H1 (cell line): ENCODE results near the gene FAM83F. TPM values are rescaled to one million over a fixed set of nuclear protein-coding genes. Genes with fewer than 3 reads are reported as not detected.

Experiments
- CREB1 ChIP-seq: IDR thresholded peaks from 2 replicates; pipeline ENCODE4 v1.6.1; 2012; ENCODE audit warnings: inconsistent platforms
- POLR2AphosphoS5 ChIP-seq: IDR thresholded peaks from 2 replicates; pipeline ENCODE4 v1.6.1; 2011; ENCODE audit warnings: low read depth, low read length
- SP1 ChIP-seq: IDR thresholded peaks from 2 replicates; pipeline ENCODE4 v1.6.1; 2011; ENCODE audit warnings: low read depth, low read length
- polyA plus RNA-seq, 7 experiments: library from polyadenylated mRNA; depleted of rRNA in 3 of 7; stranded (reverse) in 5 of 7; unstranded in 2 of 7; fragments of >200 nt in 5 of 7; fragments of 200-250 nt in 2 of 7; gene quantifications; 1 replicate in 5 of 7; 2 replicates in 1 of 7; 4 replicates in 1 of 7; pipeline versions ENCODE4 v1.2.1 to v1.2.3, GENCODE V29; 2011 to 2013; ENCODE audit warnings: missing spikeins in 2 of 7, mixed read lengths in 2 of 7
- total RNA-seq: library from RNA; stranded (reverse); fragmentation: NEBNext Ultra II Directional; extraction: Animal tissue kit (Norgen Biotek cat#: 25700); gene quantifications from 2 replicates; pipeline ENCODE4 v1.2.1, GENCODE V29; 2021

The FAM83F gene
- total and polyA plus RNA-seq, 2 of the 8 experiments (the other 6 are each of a cell fraction or from before 2014, with no cell fraction given) = 8.6 to 18.9 TPM

DNA sequence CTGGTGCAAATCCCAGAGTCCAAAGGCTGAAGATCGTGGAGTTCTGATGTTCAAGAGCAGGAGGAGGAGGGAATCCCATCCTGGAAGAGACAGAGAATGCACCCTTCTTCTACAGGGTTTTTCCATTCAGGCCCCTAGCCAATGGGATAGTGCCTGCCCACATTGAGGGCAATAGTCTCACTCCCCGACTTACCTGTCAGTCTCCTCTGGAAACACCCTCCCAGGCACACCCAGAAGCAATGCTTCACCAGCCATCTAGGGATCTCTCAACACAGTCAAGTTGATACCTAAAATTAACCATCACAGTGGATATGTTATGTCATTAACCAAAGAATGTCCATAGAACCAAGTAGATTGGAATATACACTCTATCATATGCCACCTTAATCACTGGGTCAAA lies 72.9 kb downstream of the FAM83F start (continued):
- no peak for TF ChIP-seq SP1
- TF ChIP-seq POLR2AphosphoS5 = no peak
- no peak for TF ChIP-seq CREB1
